Measurements from ENCODE around the gene SORT1. TPM values are rescaled to one million over a fixed set of nuclear protein-coding genes. Genes with fewer than 3 reads are reported as not detected.

SORT1 gene
- total RNA-seq, 1 donor from 2014 or later, result 40.6 TPM

DNA sequence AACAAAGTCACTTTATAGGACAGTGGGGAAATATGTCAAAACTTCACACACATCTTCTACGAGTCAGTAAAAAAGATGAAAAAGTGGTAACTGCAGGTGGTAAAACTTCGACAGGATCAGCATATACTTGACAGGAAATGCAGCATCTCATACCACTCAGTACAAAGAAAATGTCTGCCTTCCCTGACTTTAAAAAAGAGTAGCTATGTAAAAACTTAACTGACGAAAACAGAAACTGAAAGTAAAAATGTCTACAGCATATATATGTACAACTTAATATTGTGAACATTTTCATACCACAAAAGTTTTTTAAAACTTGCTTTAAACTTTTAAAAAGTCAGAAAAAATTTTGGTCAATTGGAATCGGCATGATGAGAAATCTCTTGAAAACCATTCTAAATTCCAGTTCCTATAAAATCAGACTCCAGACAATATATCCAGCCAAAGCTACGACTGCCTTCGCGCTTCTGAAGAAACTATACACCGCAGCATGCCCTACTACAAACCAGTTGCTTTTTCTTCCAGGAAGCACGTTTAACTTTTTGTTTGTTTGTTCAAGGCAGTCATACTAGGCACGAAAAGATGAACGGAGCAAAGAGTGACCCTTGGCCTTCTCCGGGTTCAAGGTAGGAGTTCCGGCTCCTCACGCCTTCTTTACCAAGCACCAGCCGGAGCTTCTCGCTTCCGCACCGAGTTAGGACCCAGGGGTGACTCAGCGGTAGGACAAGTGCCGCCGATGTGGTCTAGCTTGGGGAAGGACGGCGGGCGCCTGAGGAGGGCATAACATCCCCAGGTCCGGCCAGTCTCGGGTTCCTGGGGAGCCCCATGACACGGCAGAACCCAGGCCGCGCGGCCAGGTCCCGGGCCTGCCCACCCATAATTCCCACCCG, 27.9 kb upstream of the SORT1 start:
- Mint-ChIP-seq H3K4me3 (peak overlapping the region; percentile 91), H3K27me3 (ENCODE audit: low read depth) (no peaks in the 10 kb centered on the region), H3K36me3 (no peaks in the 10 kb centered on the region), H3K4me1 (peaks cover 30% of the 10 kb centered on the region), H3K9me3 (no peaks in the 10 kb centered on the region), H3K27ac (peak overlapping the region; percentile 94)
- no peak for DNase-seq (ENCODE audit: low spot score in 2 of 2, unreplicated experiment in 2 of 2)
- TF ChIP-seq, protein P1, sequence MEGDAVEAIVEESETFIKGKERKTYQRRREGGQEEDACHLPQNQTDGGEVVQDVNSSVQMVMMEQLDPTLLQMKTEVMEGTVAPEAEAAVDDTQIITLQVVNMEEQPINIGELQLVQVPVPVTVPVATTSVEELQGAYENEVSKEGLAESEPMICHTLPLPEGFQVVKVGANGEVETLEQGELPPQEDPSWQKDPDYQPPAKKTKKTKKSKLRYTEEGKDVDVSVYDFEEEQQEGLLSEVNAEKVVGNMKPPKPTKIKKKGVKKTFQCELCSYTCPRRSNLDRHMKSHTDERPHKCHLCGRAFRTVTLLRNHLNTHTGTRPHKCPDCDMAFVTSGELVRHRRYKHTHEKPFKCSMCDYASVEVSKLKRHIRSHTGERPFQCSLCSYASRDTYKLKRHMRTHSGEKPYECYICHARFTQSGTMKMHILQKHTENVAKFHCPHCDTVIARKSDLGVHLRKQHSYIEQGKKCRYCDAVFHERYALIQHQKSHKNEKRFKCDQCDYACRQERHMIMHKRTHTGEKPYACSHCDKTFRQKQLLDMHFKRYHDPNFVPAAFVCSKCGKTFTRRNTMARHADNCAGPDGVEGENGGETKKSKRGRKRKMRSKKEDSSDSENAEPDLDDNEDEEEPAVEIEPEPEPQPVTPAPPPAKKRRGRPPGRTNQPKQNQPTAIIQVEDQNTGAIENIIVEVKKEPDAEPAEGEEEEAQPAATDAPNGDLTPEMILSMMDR (IDR thresholded peaks at IDR 0.05; ENCODE audit: unreplicated experiment), result no peak

- H3K4me3 Mint-ChIP-seq, result no peak overlapping the region
- H3K4me1 Mint-ChIP-seq, result peaks cover 24% of the 10 kb centered on the region
- TF ChIP-seq, protein P1 (IDR thresholded peaks at IDR 0.05; ENCODE audit: unreplicated experiment), result no peak
- H3K27ac Mint-ChIP-seq, result no peak overlapping the region
- no peak for DNase-seq (ENCODE audit: low spot score in 2 of 2, unreplicated experiment in 2 of 2)
- peaks cover 7% of the 10 kb centered on the region for H3K36me3 Mint-ChIP-seq
- no peaks in the 10 kb centered on the region for H3K9me3 Mint-ChIP-seq
- no peaks in the 10 kb centered on the region for H3K27me3 Mint-ChIP-seq (ENCODE audit: low read depth)
Observed at GRCh38 chr1:109423498-109423897, 25.8 kb upstream of the SORT1 start.

DNA sequence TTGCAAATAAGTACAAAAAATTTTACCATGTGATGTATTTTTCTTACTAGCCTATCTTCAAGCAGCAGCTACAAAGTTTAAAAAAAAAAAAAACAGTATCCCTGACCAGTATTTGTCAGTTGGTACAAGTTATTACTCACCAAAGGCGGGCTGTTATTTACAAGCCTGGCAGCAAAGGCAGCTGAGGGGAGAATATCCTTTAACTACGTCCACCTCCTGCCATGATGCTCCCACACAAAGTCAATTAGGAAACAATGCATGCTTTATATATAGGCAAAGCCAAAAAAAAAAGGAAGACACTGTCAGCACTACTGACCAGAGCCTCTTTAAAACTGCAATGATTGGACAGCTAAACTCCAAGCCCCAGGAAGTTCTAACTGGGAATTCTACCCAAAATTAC, 14.8 kb upstream of the SORT1 start:
- Mint-ChIP-seq H3K4me1 (no peaks in the 10 kb centered on the region), H3K9me3 (no peaks in the 10 kb centered on the region), H3K27ac (no peak overlapping the region), H3K36me3 (peaks cover 40% of the 10 kb centered on the region), H3K27me3 (ENCODE audit: low read depth) (no peaks in the 10 kb centered on the region), H3K4me3 (no peak overlapping the region)
- no peak for DNase-seq (ENCODE audit: low spot score in 2 of 2, unreplicated experiment in 2 of 2)
- TF ChIP-seq, protein P1 (IDR thresholded peaks at IDR 0.05; ENCODE audit: unreplicated experiment), result no peak

DNA sequence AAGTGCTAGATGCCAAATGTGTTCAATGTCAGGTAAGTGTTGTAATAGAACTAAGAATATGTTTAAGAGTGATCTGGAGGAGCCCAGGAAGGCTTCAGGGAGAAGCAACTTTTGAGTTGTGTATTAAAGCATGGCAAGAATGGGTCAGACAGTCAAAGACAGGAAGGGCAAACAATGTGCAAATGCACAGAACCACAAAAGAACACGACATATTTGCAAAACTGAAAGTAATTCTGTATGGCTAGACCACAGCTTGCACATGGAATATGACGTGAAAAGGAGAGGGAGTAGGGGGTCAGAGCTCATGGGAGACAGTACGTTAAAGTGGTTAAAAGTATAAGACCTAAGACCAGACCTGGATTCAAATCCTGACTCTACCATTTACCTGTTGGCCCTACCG, 7.1 kb upstream of the SORT1 start:
- H3K27me3 Mint-ChIP-seq (ENCODE audit: low read depth), result no peaks in the 10 kb centered on the region
- H3K27ac Mint-ChIP-seq, result no peak overlapping the region
- H3K9me3 Mint-ChIP-seq, result no peaks in the 10 kb centered on the region
- TF ChIP-seq, protein P1 (IDR thresholded peaks at IDR 0.05; ENCODE audit: unreplicated experiment), result no peak
- H3K4me1 Mint-ChIP-seq, result no peaks in the 10 kb centered on the region
- H3K36me3 Mint-ChIP-seq, result peaks cover 35% of the 10 kb centered on the region
- no peak overlapping the region for H3K4me3 Mint-ChIP-seq
- no peak for DNase-seq (ENCODE audit: low spot score in 2 of 2, unreplicated experiment in 2 of 2)

- H3K9me3 Mint-ChIP-seq, result no peaks in the 10 kb centered on the region
- H3K27ac Mint-ChIP-seq, result no peak overlapping the region
- no peak overlapping the region for H3K4me3 Mint-ChIP-seq
- TF ChIP-seq, protein P1 (IDR thresholded peaks at IDR 0.05; ENCODE audit: unreplicated experiment), result no peak
- DNase-seq (ENCODE audit: low spot score in 2 of 2, unreplicated experiment in 2 of 2), result no peak
- H3K36me3 Mint-ChIP-seq, result peaks cover 23% of the 10 kb centered on the region
- peaks cover 15% of the 10 kb centered on the region for H3K4me1 Mint-ChIP-seq
- H3K27me3 Mint-ChIP-seq (ENCODE audit: low read depth), result peaks cover 1% of the 10 kb centered on the region
Observed at GRCh38 chr1:109402025-109402424, 4.3 kb upstream of the SORT1 start.
